ENCODE results near the gene LRRC1.

LRRC1 gene

GRCh38 chr6:53929041-53929820 is 134.4 kb downstream of the LRRC1 start:
- DNase-seq: no peak

- no peak for DNase-seq
Observed at GRCh38 chr6:53929821-53930120, 135.0 kb downstream of the LRRC1 start.

DNA sequence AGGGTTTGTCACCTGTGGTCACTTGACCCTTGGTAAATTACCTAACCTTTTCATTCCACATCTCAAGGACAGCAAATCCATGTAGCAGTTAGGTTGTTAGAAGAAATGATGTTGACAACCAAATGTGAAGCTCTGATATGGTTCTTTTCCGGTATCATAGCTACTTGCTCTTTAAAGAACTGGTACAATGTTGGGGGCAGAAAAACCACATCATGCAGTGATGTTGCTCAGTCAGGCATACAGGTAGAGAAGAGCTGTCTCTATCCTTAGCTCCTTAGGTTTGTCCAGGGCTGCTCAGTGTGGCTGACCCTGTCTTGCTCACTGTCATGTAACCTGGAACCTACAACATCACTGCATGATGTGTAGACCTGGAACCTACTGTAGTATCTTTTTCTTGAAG is 135.5 kb downstream of the LRRC1 start:
- DNase-seq: no peak

DNA sequence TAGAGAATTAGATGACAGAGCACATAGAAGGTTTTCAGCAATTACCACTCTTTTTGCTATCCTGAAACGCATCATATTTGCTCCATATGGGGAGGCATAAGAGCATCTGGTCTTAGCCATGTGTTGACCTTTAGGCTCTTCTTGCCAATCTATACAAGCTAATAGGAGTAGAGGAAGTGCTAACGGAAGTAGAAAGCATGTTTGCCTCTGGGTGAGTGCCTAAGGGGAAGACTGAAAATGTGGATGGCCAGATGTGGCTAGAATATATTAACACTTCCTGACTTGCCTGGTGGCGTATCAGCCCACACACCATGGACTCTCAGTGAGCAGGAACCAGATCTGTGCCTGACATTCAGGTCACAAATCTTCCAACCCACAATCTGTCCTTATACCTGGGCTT is 136.3 kb downstream of the LRRC1 start:
- no peak for DNase-seq

- DNase-seq: no peak
Observed at GRCh38 chr6:53932516-53932915, 137.7 kb downstream of the LRRC1 start.

GRCh38 chr6:53934023-53934422 is 139.2 kb downstream of the LRRC1 start:
- DNase-seq: no peak

DNA sequence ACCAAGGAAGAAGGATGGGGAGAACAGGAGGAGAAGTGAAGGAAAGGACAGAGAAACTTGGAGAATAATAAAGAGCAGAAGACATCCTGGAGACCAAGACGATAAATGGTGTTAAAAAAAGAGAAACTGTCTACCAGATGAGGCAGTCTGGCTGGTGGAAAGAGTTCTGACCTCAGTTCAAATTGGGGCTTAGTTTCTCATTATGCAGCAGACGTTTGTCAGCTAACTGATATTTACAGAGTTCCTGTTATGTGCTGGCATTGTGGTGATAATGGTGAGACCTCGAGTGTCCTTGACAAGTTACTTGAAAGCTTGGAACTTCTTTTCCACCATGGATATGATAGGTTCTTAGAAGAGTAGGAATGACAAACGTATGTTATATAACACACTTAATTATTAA is 142.7 kb downstream of the LRRC1 start:
- no peak for DNase-seq

DNA sequence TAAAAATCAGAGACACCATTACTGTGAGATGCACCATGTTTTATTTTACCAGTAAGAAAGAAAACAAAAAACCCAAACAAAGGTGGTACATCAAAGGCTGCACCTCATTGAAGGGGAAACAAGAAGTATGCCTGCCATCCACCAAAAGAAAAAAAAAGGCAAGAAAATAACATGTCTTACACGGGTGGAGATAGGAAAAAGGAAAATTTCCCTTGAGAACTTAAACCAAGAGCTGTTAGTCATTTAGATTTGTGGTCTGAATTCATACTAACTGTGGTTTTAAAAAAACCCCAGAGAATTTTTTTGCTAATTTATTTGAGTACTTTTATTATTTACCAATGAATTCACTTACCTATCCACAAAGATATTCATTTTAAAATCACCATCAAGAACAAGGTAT is 144.0 kb downstream of the LRRC1 start:
- DNase-seq: no peak

DNA sequence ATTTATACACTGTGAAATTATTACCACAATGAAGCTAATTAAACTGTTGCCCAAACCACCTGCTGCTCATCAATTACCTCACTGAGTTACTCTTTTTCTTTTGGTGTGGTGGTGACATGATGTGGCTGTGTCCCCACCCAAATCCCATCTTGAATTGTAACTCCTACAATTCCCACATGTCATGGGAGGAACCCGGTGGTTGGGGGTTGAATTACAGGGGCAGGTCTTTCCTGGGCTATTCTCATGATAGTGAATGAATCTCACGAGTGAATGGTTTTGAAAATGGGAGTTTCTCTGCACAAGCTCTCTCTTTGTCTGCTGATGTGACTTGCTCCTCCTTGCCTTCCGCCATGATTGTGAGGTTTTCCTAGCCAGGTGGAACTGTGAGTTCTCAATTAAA is 145.0 kb downstream of the LRRC1 start:
- DNase-seq: no peak

DNA sequence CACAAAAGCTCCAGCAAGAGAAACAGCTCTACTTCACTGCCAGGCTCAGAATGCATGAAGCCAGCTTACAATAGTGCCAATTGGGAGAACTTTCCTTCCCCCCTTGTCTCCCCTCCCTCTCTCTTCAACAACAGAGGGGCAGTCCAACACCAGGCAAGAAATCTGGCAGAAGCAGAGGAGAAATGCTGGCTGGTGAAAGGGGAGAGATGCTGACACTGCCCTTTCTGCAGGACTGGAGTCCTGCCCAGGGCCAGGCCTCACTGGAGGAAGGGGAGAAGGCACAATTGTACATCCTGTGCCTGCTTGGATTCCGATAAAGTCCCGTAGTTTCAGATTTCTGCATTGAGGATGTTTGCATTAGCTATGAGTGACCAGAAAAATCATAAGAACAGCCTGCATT is 148.6 kb downstream of the LRRC1 start:
- no peak for DNase-seq

DNA sequence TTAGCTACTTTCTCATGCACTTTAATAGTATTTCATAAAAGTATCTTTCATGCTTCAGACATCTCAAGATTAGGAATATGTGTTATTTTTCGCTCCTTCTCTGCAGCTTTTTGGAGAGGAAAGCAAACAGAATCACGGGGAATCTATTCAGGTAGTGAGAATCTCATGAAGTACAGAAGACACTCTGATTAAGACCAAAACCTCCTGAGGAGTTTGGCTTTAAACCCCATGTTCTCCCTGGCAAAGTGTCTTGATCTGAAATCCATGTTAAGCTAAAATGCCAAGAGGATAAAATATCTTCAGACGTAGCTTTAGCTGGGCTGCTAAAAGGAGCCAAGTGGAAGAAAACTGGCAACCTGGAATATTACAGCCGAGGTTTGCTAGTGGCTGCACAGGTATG is 149.3 kb downstream of the LRRC1 start:
- no peak for DNase-seq

DNA sequence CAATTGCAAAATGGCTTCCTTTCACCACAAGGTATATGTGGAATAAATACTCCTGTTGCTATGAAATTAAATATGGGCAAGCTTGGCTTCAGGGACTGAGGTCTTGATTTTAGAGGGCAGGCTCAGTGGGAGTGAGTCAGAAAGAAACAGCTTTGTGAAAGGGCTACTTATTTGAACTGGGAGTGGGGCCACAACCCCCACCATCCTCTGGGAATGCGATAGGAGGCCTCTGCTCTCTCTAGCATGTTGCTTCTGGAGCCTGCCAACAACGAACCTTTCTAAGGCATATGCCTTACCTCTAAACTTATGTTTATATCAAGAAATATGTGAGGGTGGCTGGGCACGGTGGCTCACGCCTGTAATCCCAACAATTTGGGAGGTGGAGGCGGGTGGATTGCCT is 149.7 kb downstream of the LRRC1 start:
- no peak for DNase-seq

GRCh38 chr6:53945765-53946407 is 151.1 kb downstream of the LRRC1 start:
- DNase-seq: no peak

GRCh38 chr6:53947780-53948179 is 153.0 kb downstream of the LRRC1 start:
- no peak for DNase-seq

GRCh38 chr6:53951383-53951782 is 156.6 kb downstream of the LRRC1 start:
- no peak for DNase-seq

DNA sequence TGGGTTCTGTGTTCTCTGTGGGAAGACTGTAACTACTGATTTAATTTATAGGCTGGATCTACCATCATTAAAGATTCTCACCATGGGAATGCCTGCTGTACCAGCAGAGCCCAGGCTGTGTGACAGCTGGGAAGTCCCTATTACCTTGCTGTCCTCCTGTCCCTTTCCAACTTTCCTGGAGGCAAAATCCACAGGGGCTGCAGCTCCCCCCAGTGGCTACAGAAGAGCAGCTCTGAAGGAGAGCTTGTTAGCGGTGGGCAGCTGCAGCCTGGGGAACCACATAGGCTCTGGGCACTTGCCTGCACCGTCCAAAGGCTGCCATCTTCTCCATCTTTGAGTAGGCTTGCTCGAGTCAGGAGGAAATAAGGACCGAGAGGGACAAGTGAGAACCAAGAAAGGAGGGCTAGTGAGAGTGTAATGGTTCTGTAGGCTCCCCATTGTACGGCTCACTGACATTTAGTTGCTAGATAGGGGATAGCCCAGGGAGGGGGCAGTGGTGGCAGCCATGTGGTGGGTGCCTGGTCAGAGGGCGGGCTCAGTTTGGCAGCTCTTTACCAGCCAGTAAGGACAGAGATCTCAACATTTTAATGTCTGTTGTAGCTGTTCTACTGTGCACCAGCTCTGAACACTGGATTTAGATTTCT is 161.4 kb downstream of the LRRC1 start:
- peak; percentile 47 for DNase-seq

- no peak for DNase-seq
Observed at GRCh38 chr6:53956804-53957203, 162.0 kb downstream of the LRRC1 start.

DNA sequence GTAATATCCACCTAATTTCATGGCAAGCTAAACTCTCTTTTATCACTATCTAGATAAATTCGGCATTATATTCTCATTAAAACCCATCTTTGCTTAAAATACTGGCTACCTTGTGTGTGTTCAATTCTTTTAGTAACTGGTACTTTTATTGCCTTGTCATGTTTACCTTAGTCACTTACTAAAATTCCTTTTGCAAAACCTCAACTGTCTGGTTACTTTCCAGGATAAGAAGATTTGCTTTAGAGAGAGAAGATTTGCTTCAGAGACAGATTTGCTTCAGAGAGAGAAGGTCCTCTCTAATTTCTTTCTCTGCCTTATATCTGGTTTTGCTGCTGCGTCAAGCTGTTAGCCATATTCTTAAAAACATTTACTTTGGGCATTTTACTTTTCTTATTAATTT is 164.9 kb downstream of the LRRC1 start:
- no peak for DNase-seq

- DNase-seq: no peak
Observed at GRCh38 chr6:53960311-53960710, 165.5 kb downstream of the LRRC1 start.

GRCh38 chr6:53961679-53962370 is 167.0 kb downstream of the LRRC1 start:
- DNase-seq: no peak

GRCh38 chr6:53962646-53963045 is 167.8 kb downstream of the LRRC1 start:
- DNase-seq: no peak

- DNase-seq: no peak
Observed at GRCh38 chr6:53967415-53967814, 172.6 kb downstream of the LRRC1 start.

All from NCI-H1092 treated with DMSO at 0.1 percent for 48 hours (cell line).